Measurements from ENCODE around the gene CXCL9.
"Not testable (repeated sequence)": the region's sequence is repeated elsewhere in the genome, so short reads cannot be mapped to it uniquely, and the experiment has no call there.

The CXCL9 gene

GRCh38 chr4:76011700-76012387, 4.5 kb upstream of the CXCL9 start:
- no peak for DNase-seq

- DNase-seq: no peak
Observed at GRCh38 chr4:76011018-76011670, 3.8 kb upstream of the CXCL9 start.

- no peak for DNase-seq
Observed at GRCh38 chr4:76010576-76010975, 3.3 kb upstream of the CXCL9 start.

- DNase-seq: no peak
Observed at GRCh38 chr4:76009311-76009710, 2.0 kb upstream of the CXCL9 start.

GRCh38 chr4:76003620-76004019, 3.7 kb downstream of the CXCL9 start:
- no peak for DNase-seq

GRCh38 chr4:76003035-76003434, 4.3 kb downstream of the CXCL9 start:
- no peak for DNase-seq

- no peak for DNase-seq
Observed at GRCh38 chr4:76002176-76002575, 5.1 kb downstream of the CXCL9 start.

- no peak for DNase-seq
Observed at GRCh38 chr4:76001700-76002099, 5.6 kb downstream of the CXCL9 start.

GRCh38 chr4:76000279-76000678, 7.0 kb downstream of the CXCL9 start:
- no peak for DNase-seq

GRCh38 chr4:75998525-75999147, 8.7 kb downstream of the CXCL9 start:
- DNase-seq: not testable (repeated sequence)

GRCh38 chr4:75997946-75998345, 9.4 kb downstream of the CXCL9 start:
- no peak for DNase-seq

- DNase-seq: no peak
Observed at GRCh38 chr4:75997081-75997480, 10.2 kb downstream of the CXCL9 start.

GRCh38 chr4:75995727-75996126, 11.6 kb downstream of the CXCL9 start:
- DNase-seq: peak in 1 of 2 experiments; percentile 44

GRCh38 chr4:75992462-75992861, 14.8 kb downstream of the CXCL9 start:
- no peak for DNase-seq

GRCh38 chr4:75989846-75990528, 17.3 kb downstream of the CXCL9 start:
- no peak for DNase-seq

- no peak for DNase-seq
Observed at GRCh38 chr4:75985116-75985515, 22.2 kb downstream of the CXCL9 start.

GRCh38 chr4:75980576-75980975, 26.7 kb downstream of the CXCL9 start:
- DNase-seq: no peak

GRCh38 chr4:75976177-75976576, 31.1 kb downstream of the CXCL9 start:
- DNase-seq: no peak

GRCh38 chr4:75973766-75974165, 33.5 kb downstream of the CXCL9 start:
- no peak for DNase-seq

- no peak for DNase-seq
Observed at GRCh38 chr4:75968084-75968483, 39.2 kb downstream of the CXCL9 start.

- no peak for DNase-seq
Observed at GRCh38 chr4:75963558-75963957, 43.8 kb downstream of the CXCL9 start.

- not testable (repeated sequence) for DNase-seq
Observed at GRCh38 chr4:75962072-75962471, 45.2 kb downstream of the CXCL9 start.

GRCh38 chr4:75958546-75958945, 48.8 kb downstream of the CXCL9 start:
- DNase-seq: not testable (repeated sequence)

GRCh38 chr4:75954811-75955210, 52.5 kb downstream of the CXCL9 start:
- DNase-seq: not testable (repeated sequence)
